NCI-H1105 treated with DMSO at 0.1 percent for 48 hours (cell line): ENCODE measurements around the gene ITPRIPL1.

Source experiments
- DNase-seq: peaks from one replicate; lab custom pipeline; 2025; lab: John Stamatoyannopoulos, UW

Gene ITPRIPL1

DNA sequence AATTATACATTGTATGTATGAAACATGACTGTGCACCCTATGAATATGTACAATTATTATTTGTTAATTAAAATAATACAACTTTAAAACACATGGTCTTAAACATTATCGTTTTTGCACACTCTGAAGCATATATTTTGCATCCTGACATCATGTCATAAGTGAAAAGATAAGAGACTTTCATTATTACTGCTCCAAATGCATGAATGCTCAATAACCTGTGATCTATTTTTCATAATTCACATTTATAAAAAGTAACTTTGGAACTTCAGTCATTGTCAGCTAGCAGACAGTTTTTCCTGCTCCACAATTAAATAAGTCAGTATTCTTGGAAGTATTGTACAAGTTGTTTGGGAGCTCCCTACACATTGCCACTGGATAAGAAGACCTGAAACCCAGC is 1.3 kb upstream of the ITPRIPL1 start:
- DNase-seq, result no peak

DNA sequence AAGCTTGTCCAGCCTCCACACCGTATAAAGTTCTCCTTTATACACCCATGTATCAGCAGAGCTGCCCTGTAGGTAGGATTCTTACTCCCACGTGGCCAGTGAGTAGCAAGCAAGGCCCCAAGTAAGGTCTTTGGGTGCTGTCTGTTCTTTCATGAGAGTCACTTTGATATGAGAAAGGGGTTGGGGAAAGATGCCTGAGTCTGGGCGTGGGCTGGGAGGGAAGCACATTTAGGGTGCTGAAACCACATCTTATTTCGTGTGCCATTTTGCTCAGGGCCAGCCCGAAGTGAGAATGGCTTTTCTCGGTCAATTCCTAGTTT is 436 bp upstream of the ITPRIPL1 start:
- DNase-seq, result no peak

DNA sequence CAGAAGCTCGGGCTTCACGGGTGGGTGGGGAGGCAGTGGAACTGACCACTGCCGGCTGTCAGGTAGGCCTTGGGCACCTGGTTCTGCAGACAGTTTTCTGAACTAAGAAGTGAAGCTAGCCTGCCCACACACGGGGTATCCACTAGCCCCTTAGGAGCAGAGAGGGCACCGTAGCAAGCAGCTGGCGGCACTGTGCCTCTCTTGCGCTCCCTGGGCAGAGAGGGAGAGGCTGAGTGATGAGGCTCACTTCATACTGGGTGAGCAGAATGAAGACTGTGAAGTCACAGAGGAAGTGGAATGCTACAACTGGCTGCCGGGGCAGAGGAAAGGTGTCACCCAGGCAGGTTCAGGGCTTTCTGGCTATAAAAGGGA is 753 bp downstream of the ITPRIPL1 start:
- DNase-seq, result no peak

GRCh38 chr2:96326564-96326963 is 1.4 kb downstream of the ITPRIPL1 start:
- DNase-seq, result no peak

DNA sequence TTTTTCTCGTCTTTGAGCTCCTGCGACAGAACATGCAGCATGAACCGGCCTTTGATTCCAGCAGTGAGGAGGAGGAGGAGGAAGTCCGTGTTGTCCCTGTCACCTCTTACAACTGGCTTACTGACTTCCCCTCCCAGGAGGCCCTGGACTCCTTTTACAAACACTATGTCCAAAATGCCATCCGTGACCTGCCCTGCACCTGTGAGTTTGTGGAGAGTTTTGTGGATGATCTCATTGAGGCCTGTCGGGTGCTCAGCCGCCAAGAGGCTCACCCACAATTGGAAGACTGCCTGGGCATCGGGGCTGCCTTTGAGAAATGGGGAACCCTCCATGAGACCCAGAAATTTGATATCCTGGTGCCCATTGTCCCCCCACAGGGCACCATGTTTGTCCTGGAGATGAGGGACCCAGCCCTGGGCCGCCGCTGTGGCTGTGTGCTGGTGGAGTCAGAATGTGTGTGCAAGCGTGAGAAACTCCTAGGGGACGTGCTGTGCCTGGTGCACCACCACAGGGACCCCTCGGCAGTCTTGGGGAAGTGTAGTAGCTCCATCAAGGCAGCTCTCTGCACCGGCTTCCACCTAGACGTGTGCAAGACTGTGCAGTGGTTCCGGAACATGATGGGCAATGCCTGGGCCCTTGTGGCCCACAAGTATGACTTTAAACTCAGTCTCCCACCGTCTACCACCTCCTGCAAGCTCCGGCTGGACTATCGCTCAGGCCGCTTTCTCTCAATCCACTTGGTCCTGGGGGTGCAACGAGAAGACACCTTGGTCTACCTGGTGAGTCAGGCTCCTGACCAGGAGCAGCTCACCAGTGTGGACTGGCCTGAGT is 2.1 kb downstream of the ITPRIPL1 start:
- no peak for DNase-seq

DNA sequence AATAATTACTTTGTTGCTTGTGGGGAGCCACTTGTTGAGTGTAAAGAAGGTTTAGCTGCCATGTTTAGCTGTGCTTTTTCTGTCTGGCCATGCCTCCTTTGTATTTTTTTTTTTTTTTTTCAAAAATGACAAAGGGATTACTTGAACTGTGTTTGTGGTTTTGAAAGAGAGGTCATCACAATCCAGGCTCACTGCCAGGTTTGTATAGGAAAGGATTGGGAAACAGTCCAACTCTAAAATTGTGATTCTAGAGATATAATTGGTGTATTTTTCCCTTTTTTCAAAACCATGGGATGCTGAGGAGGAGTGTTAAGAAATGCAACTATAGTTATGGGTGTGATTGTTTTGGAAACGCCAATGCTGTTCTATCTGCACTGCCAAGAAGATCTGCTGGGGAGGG is 4.3 kb downstream of the ITPRIPL1 start:
- peak; percentile 61 for DNase-seq

DNA sequence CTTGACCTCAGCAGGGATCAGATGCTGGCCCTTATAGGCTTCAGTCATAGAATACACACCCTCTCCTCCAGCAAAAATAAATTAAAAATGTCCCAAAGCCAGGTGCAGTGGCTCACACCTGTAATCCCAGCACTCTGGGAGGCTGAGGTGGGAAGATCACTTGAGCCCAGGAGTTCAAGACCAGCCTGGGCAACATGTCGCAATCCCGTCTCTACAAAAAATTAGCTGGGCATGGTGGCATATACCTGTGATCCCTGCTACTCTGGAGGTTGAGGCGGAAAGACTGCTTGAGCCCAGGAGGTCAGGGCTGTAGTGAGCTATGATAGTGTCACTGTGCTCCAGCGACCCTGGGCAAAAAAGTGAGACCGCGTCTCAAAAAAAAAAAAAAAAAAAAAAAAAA is 4.8 kb downstream of the ITPRIPL1 start:
- no peak for DNase-seq

GRCh38 chr2:96330407-96330806 is 5.3 kb downstream of the ITPRIPL1 start:
- DNase-seq, result no peak

DNA sequence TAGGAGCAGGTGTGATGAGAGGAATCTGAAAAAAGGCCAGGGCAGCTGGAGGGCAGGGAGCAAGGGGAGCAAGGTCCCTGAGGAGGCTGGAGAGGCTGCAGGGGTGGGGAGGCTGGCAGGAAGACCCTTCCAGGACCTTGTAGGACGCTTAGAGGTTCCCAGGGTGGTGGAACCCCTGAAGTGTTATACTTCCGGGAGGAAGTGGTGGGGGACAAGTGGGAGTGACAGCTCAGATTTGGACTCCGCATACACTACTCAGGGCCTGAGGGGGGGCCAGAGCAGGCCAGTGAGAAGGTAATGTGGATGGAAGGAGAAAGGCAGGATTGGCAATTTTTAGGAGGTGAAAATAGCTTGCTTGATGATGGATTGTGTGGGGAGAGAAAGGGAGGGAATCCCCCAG is 8.6 kb downstream of the ITPRIPL1 start:
- DNase-seq, result no peak

DNA sequence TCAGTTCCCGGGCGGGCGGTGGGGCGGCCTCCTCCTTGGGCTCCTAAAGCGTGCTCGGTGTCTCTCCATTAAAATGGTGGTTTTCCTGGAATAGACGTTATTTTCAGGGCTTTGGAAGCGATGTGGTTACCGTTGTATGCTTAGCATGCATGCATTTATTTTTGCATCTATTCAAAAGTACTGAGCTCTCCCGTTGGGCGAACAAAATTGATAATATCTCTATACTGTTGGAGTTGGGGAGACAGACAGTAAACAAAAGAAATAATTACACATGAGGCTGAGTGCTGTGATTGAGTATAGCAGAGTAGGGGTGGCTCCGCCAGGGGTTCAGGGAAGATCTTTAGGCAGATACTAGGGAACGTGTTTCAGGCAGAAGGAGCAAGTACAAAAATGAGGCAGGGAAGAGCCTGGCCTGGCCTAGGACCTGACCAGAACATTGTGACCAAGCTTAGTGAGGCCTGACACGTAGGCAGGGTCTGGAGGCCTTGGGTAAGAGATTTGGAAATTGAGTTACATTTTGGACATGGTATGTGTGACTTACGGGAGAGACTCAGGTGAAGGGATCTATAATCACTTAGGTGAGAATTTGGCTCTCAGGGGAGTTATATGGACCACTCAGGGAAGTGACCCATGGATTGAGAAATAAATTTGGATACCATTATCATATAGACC is 11.1 kb downstream of the ITPRIPL1 start:
- DNase-seq, result no peak

DNA sequence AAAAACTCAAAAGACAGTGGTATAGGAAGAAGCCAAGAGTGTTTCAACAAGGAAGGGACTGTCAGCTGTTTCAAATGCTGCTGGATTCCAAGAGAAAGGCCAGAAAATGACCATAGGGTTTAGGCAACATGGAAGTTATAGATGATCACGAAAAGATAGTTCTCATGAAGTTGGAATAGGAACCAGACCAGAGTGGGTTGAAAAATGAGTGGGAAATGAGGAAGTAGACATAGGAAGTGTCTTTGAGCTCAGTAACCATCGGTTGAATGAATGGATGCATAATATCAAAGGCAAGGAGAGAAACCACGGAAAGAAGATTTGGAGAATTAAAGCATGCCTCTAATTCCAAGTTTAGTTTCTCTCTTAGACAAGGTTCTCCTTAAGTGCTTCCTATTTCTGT is 11.8 kb downstream of the ITPRIPL1 start:
- DNase-seq, result no peak

DNA sequence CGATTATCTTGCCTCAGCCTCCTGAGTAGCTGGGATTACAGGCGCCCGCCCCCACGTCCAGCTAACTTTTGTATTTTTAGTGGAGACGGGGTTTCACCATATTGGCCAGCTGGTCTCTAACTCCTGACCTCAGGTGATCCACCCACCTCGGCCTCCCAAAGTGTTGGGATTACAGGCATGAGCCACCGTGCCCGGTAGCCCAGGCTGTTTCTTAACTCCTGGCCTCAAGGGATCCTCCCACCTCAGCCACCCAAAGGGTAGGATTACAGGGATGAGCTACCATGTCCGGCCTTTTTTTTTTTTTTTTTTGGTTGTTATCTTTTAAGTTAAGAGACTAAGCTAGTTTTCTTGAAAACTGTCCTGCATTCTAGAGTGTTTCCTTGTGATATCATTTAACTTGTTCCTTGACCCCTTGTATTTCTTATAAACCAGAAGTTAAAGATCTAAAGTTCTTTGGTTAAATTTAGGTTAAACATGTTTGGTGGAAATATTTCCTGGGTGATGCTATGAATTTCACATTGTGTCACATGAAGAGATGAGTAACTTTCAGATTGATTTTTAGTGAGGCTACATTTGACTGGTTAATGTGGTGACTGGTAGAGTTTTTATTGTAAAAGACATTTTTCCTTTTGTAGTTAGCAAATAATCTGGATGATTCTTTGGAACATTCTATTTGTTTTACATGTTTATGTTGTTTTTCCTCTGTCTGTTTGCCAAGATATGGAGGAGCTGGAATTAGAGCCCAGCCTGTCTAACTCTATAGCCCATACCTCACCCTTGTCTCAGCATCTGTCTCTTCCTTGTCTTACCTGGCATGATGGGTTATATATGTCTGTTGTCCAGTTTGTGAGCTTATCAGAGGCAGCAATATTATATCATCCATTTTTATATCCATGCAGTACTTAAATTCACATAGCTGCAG is 15.6 kb downstream of the ITPRIPL1 start:
- DNase-seq, result no peak

GRCh38 chr2:96341641-96342040 is 16.5 kb downstream of the ITPRIPL1 start:
- DNase-seq, result no peak

DNA sequence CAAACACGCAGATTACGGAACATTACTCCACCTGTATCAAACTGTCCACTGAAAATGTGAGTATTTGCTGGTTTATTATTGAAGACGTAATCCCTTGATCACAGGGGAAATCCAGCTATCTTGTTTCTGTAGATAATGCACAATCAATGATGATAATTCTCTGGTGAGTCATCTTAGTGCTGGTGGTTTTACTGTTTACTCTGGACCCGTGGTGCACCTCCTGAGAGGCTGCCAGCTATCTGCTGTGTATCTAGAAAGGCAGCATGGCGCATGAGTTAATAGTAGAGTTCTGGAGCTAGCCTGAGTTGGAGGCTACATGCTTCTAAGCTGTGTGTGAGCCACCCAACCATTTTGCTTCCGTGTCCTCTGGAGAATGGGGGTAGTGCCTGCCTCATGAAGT is 17.0 kb downstream of the ITPRIPL1 start:
- no peak for DNase-seq

DNA sequence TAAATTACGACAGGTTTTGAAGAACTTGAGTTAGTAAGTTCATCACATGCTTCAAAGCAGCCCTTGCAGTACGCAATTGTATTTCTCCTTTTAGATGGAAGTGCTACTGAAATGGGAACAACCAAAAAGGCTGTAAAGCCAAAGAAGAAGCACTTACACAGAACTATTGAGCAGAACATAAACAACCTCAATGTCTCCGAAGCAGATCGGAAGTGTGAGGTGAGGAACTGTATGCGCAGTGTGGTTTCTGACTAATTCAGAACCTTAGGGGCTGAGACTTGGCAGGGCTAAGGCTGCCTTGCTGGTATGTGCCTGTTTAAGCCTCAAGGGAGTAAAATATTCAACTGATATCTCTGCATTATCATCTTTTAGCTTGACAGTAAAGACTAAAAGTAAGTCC is 18.9 kb downstream of the ITPRIPL1 start:
- no peak for DNase-seq

- DNase-seq, result no peak
Measured at GRCh38 chr2:96345438-96345837, 20.3 kb downstream of the ITPRIPL1 start.

GRCh38 chr2:96345868-96346462 is 20.8 kb downstream of the ITPRIPL1 start:
- DNase-seq, result no peak

GRCh38 chr2:96347395-96347794 is 22.3 kb downstream of the ITPRIPL1 start:
- DNase-seq, result no peak

DNA sequence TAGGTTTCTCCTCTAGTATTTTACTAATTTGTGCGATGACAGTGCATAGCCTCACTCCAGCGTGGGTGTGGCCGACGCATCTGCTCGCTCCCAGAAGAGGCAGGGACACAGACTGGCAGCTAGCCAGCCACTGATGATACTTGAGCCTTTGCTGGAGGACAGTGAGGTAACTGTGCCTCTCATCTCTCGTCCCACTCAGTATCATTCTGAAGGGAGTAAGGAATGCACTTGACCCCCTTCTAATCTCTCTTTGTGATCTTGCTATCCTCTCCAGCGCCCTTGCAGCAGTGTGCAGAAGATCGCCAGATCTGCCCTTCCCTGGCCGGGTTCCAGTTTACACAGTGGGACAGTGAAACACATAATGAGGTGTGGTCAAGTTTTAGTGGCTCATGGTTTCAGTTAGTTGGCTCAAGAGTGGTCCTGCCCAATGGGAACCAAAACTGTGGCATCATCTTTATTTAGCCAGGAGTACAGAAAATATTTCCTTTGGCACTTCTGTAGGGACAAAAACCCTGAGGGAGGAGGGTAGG is 28.0 kb downstream of the ITPRIPL1 start:
- DNase-seq, result peak; percentile 66

DNA sequence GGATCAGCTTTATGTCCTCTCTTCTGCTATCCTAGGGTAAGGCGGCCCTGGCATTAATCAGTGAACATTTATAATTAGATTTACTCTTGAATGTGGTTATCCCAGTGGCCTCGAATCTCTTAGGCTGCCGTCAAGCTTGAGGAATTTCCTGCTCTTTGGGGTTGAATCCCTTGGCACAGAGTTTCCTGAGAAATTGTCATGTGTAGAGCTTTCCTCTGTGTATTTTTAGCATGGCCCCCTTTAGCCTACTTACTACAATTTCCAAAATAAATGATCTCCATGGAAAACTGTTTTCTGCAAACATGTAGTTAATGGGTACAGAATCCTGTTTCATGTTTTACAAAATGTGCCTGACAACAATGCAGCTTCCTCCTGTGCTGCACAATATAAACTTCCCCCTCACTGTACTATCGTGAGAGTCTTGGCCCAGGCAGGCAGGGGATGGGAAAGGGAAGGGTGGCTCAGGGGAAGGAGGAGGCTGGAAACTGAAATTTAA is 28.5 kb downstream of the ITPRIPL1 start:
- no peak for DNase-seq

DNA sequence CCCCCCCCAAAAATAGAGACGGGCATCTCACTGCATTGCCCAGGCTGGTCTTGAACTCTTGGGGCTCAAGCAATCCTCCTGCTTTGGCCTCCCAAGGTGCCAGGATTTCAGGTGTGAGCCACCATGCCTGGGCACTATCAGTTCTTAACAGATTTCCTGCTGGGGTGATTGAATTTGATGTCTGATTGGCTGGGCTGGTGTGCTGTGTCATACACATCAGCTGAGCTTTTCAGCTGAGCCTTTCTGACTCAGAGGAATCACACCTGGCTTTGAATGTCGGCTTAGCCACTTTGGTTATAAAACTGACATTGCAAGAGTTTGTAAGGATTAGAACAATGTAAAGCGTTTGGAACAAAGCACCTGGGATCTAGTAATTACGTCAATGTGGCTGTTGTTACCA is 29.4 kb downstream of the ITPRIPL1 start:
- no peak for DNase-seq

DNA sequence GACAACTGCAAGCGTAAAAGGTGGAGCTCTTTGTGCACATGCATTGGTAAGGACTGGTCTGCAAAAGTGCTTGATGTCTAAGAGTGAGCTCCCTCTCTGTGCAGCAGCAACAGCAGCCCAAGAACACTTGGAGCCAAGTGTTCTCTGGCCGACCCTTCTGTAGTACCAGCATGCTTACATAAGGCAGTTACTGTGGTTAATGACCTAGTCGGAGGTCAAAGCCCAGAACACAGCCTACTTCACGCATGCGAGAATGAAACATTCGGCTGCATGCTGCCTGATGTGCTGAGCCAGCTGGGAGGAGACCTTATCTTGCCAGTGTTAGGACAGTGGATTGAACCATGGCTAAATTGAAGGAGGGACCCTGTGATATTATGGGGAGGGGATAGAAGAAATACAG is 31.8 kb downstream of the ITPRIPL1 start:
- no peak for DNase-seq
